Measurements from ENCODE around the gene ERCC6L.

ERCC6L gene

DNA sequence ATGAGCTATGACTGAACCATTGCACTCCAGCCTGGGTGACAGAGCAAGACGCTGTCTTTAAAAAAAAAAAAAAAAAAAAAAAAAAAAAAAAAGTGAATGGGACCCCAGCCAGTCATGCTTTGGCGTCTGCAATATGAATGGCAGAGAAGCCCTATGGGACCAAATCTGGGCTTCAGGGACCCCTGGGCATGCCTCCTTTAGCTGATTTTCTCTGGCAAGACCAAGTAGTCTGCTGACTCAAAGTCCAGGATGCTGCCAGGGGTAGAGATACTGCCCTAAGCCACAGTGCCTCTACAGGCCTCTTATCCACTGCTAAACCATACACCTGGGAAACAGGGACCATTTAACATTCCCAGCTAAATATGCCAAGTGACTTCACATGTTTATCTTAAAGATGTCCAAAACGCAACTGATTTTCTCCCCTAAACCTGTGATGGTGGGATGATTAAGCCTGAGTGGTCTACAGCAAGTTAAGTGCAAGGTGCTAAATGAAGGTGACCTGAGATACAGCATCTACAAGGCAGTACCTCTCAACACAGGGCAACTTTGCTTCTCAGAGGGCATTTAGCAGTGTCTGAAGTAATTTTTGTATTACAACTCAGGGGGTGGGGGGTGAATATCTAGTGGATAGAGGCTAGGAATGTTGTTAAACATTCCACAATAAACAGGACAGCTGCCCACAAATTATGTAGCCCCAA, 32.4 kb upstream of the ERCC6L start:
- Histone ChIP-seq H3K23ac (ENCODE audit: low read length in 2 of 2) (no peak overlapping the region), H2BK5ac (ENCODE audit: low read depth, low read length, poor library complexity, severe bottlenecking) (no peak overlapping the region)

DNA sequence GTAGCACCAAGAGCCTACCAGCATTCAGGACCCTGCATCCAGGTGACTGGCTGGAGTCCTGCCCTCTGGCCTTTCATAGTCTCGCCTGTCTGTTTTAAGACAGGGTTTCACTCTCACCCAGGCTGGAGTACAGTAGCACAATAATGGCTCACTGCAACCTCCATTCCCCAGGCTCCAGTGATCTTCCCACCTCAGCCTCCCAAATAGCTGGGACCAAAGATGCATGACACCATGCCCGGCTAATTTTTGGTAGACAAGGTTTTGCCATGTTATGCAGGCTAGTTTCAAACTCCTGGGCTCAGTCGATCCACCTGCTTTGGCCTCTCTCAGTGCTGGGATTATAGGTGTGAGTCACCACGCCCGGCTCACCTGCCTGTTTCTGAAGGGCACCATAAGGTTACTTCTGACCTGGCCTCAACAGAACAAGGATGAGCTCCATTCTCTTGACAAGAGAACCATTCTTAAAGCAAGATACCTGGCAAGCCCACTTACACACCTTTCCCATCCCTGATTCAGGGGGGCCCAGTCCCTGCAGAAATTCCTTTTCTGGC, 31.6 kb upstream of the ERCC6L start:
- peaks cover 11% of the 10 kb centered on the region for H3K4me1 ChIP-seq (ENCODE audit: control insufficient read depth, insufficient read depth, low read depth, low read length)
- no peak overlapping the region for H2BK15ac ChIP-seq (ENCODE audit: low read depth, poor library complexity, severe bottlenecking)
- no peak for DNase-seq
- H4K8ac ChIP-seq (ENCODE audit: low read length) = no peak overlapping the region
- no peak overlapping the region for H3K4me3 ChIP-seq (ENCODE audit: insufficient read depth in 1 of 2, low read depth in 1 of 2, low read length in 2 of 2)
- H2BK12ac ChIP-seq (ENCODE audit: low read length in 2 of 2) = no peak overlapping the region
- peak overlapping the region; percentile 56 for H3K9ac ChIP-seq (ENCODE audit: low read length)
- 94% methylated on average over 5 of the region's 5 CpGs for WGBS
- no peak overlapping the region for H3K4ac ChIP-seq (ENCODE audit: low read depth in 1 of 2, low read length in 2 of 2)
- H2AK5ac ChIP-seq (ENCODE audit: low read length, severe bottlenecking) = no peak overlapping the region
- no peaks in the 10 kb centered on the region for H3K79me1 ChIP-seq (replicated peaks; ENCODE audit: low read length, poor library complexity, severe bottlenecking)
- peak overlapping the region in 1 of 2 experiments; percentile 94 for H3K23ac ChIP-seq (ENCODE audit: low read length in 2 of 2)
- no peak overlapping the region for H4K91ac ChIP-seq (ENCODE audit: low read length)
- no peak overlapping the region for H3K4me2 ChIP-seq (ENCODE audit: low read length, poor library complexity, severe bottlenecking)
- H3K36me3 ChIP-seq (ENCODE audit: control insufficient read depth in 1 of 2, insufficient read depth in 2 of 2, low read depth in 1 of 2, low read length in 2 of 2) = peaks cover 22 to 87% of the 10 kb centered on the region in 2 experiments
- no peak overlapping the region for H3K14ac ChIP-seq (ENCODE audit: low read length in 2 of 2)
- peak overlapping the region in 1 of 2 experiments; percentile 70 for H3K18ac ChIP-seq (ENCODE audit: low read depth in 1 of 2, low read length in 2 of 2)
- H2BK120ac ChIP-seq (ENCODE audit: low read depth, low read length) = no peak overlapping the region
- H3K9me3 ChIP-seq (ENCODE audit: control insufficient read depth, low read length) = no peaks in the 10 kb centered on the region
- no peaks in the 10 kb centered on the region for H3K27me3 ChIP-seq (ENCODE audit: control insufficient read depth in 1 of 2, insufficient read depth in 1 of 2, low read length in 2 of 2)
- H2AFZ ChIP-seq (ENCODE audit: low read depth, low read length) = no peak overlapping the region
- no peak overlapping the region for H2BK5ac ChIP-seq (ENCODE audit: low read depth, low read length, poor library complexity, severe bottlenecking)
- H3K27ac ChIP-seq (ENCODE audit: low read length, poor library complexity, severe bottlenecking) = peak overlapping the region; percentile 61

More for the DNA sequence above, 32.4 kb upstream of the ERCC6L start:
- H3K36me3 ChIP-seq (ENCODE audit: control insufficient read depth in 1 of 2, insufficient read depth in 2 of 2, low read depth in 1 of 2, low read length in 2 of 2) = peaks cover 22 to 94% of the 10 kb centered on the region in 2 experiments
- DNase-seq = no peak
- H3K4me2 ChIP-seq (ENCODE audit: low read length, poor library complexity, severe bottlenecking) = no peak overlapping the region
- no peak overlapping the region for H2BK15ac ChIP-seq (ENCODE audit: low read depth, poor library complexity, severe bottlenecking)
- no peaks in the 10 kb centered on the region for H3K27me3 ChIP-seq (ENCODE audit: control insufficient read depth in 1 of 2, insufficient read depth in 1 of 2, low read length in 2 of 2)
- H3K14ac ChIP-seq (ENCODE audit: low read length in 2 of 2) = no peak overlapping the region
- H4K91ac ChIP-seq (ENCODE audit: low read length) = no peak overlapping the region
- no peak overlapping the region for H2BK120ac ChIP-seq (ENCODE audit: low read depth, low read length)
- no peaks in the 10 kb centered on the region for H3K9me3 ChIP-seq (ENCODE audit: control insufficient read depth, low read length)
- H3K9ac ChIP-seq (ENCODE audit: low read length) = peak overlapping the region; percentile 12
- H3K79me1 ChIP-seq (replicated peaks; ENCODE audit: low read length, poor library complexity, severe bottlenecking) = no peaks in the 10 kb centered on the region
- H3K4me1 ChIP-seq (ENCODE audit: control insufficient read depth, insufficient read depth, low read depth, low read length) = peaks cover 11% of the 10 kb centered on the region
- no peak overlapping the region for H2BK12ac ChIP-seq (ENCODE audit: low read length in 2 of 2)
- H3K4ac ChIP-seq (ENCODE audit: low read depth in 1 of 2, low read length in 2 of 2) = no peak overlapping the region
- no peak overlapping the region for H4K8ac ChIP-seq (ENCODE audit: low read length)
- no peak overlapping the region for H2AK5ac ChIP-seq (ENCODE audit: low read length, severe bottlenecking)
- no peak overlapping the region for H2AFZ ChIP-seq (ENCODE audit: low read depth, low read length)
- H3K18ac ChIP-seq (ENCODE audit: low read depth in 1 of 2, low read length in 2 of 2) = no peak overlapping the region
- no peak overlapping the region for H3K4me3 ChIP-seq (ENCODE audit: insufficient read depth in 1 of 2, low read depth in 1 of 2, low read length in 2 of 2)
- peak overlapping the region; percentile 49 for H3K27ac ChIP-seq (ENCODE audit: low read length, poor library complexity, severe bottlenecking)
- WGBS = 87% methylated on average over 2 of the region's 3 CpGs

DNA sequence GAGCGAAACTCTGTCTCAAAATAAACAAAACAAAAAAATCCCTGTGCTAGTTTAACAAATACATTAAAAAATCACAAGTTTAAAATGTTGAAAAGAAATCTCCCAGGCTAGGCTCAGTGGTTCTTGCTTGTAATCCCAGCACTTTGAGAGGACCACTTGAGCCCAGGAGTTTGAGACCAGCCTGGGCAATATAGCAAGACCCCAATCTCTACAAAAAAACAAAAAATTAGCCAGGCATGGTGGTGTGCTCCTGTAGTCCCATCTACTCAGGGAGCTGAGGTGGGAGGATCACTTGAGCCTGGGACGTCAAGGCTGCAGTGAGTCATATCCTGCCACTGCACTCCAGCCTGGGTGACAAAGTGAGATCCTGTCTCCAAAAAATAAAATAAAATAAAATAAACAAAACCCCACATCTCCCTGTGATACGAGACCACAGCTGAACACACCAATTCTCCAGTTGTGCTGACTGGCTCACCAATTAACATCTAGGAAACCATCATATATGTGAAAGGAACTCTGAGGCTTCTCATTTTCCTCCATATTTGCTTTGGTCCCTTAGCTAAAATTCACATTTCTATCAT, 30.9 kb upstream of the ERCC6L start:
- Histone ChIP-seq H4K91ac (ENCODE audit: low read length) (no peak overlapping the region), H3K4me2 (ENCODE audit: low read length, poor library complexity, severe bottlenecking) (no peak overlapping the region), H4K8ac (ENCODE audit: low read length) (no peak overlapping the region), H3K18ac (ENCODE audit: low read depth in 1 of 2, low read length in 2 of 2) (no peak overlapping the region), H2AK5ac (ENCODE audit: low read length, severe bottlenecking) (no peak overlapping the region), H3K4ac (ENCODE audit: low read depth in 1 of 2, low read length in 2 of 2) (no peak overlapping the region), H3K23ac (ENCODE audit: low read length in 2 of 2) (no peak overlapping the region), H3K9me3 (ENCODE audit: control insufficient read depth, low read length) (no peaks in the 10 kb centered on the region), H3K36me3 (ENCODE audit: control insufficient read depth in 1 of 2, insufficient read depth in 2 of 2, low read depth in 1 of 2, low read length in 2 of 2) (peaks cover 22 to 80% of the 10 kb centered on the region in 2 experiments), H2BK15ac (ENCODE audit: low read depth, poor library complexity, severe bottlenecking) (no peak overlapping the region), H3K79me1 (replicated peaks; ENCODE audit: low read length, poor library complexity, severe bottlenecking) (no peaks in the 10 kb centered on the region), H2BK5ac (ENCODE audit: low read depth, low read length, poor library complexity, severe bottlenecking) (no peak overlapping the region), H3K27me3 (ENCODE audit: control insufficient read depth in 1 of 2, insufficient read depth in 1 of 2, low read length in 2 of 2) (no peaks in the 10 kb centered on the region), H3K9ac (ENCODE audit: low read length) (peak overlapping the region; percentile 56), H2BK120ac (ENCODE audit: low read depth, low read length) (no peak overlapping the region), H3K4me3 (ENCODE audit: insufficient read depth in 1 of 2, low read depth in 1 of 2, low read length in 2 of 2) (no peak overlapping the region), H3K14ac (ENCODE audit: low read length in 2 of 2) (no peak overlapping the region), H3K27ac (ENCODE audit: low read length, poor library complexity, severe bottlenecking) (peak overlapping the region; percentile 67), H2BK12ac (ENCODE audit: low read length in 2 of 2) (no peak overlapping the region), H3K4me1 (ENCODE audit: control insufficient read depth, insufficient read depth, low read depth, low read length) (peaks cover 11% of the 10 kb centered on the region), H2AFZ (ENCODE audit: low read depth, low read length) (no peak overlapping the region)
- 5% methylated on average over 2 of the region's 3 CpGs for WGBS
- DNase-seq = peak; percentile 69

DNA sequence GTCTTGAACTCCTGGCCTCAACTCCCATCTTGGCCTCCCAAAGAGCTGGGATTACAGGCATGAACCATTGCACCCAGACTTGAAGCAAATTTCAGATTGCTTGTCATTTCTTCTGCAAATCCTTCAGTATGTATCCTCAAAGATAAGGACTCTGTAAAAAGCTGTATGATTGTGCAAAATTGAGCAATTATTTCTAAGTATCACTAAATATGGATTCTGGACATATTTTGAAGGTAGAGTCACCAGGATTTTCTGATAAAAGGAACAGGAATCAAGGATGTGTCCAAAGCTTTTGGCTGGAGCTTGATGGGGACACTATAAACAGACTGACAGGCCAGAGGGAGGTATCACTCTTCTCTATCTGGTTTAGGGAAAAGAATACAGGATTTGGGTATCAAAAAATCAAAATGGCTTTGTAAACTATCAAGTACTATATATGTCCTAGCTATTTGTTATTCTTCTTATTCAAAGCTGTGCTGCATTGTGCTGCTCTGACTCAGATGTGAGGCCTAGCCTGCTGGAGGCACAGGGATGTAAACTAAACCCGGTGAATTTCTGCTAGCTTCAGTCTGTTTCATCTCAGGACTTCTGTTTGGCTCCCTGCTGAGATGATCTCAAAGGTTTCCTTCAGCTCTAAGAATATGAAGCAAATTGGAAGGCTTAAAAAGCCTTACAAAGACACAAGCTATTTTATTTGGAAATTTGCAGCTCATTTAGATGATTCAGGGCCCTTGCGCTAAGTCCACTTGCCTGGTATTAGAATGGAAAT, 30.0 kb upstream of the ERCC6L start:
- Histone ChIP-seq H3K36me3 (ENCODE audit: control insufficient read depth in 1 of 2, insufficient read depth in 2 of 2, low read depth in 1 of 2, low read length in 2 of 2) (peaks cover 22 to 71% of the 10 kb centered on the region in 2 experiments), H2AK5ac (ENCODE audit: low read length, severe bottlenecking) (no peak overlapping the region)
- WGBS = 63% methylated on average over 2 of the region's 2 CpGs

More for the DNA sequence above, 30.0 kb upstream of the ERCC6L start:
- Histone ChIP-seq H3K4me3 (ENCODE audit: insufficient read depth in 1 of 2, low read depth in 1 of 2, low read length in 2 of 2) (no peak overlapping the region), H3K14ac (ENCODE audit: low read length in 2 of 2) (no peak overlapping the region), H2AFZ (ENCODE audit: low read depth, low read length) (no peak overlapping the region), H3K9ac (ENCODE audit: low read length) (peak overlapping the region; percentile 36), H3K23ac (ENCODE audit: low read length in 2 of 2) (no peak overlapping the region), H4K91ac (ENCODE audit: low read length) (no peak overlapping the region), H3K4me2 (ENCODE audit: low read length, poor library complexity, severe bottlenecking) (no peak overlapping the region), H3K18ac (ENCODE audit: low read depth in 1 of 2, low read length in 2 of 2) (no peak overlapping the region), H3K79me1 (replicated peaks; ENCODE audit: low read length, poor library complexity, severe bottlenecking) (no peaks in the 10 kb centered on the region), H2BK120ac (ENCODE audit: low read depth, low read length) (no peak overlapping the region), H2BK5ac (ENCODE audit: low read depth, low read length, poor library complexity, severe bottlenecking) (no peak overlapping the region), H3K27ac (ENCODE audit: low read length, poor library complexity, severe bottlenecking) (peak overlapping the region; percentile 67), H3K4me1 (ENCODE audit: control insufficient read depth, insufficient read depth, low read depth, low read length) (peaks cover 11% of the 10 kb centered on the region), H3K9me3 (ENCODE audit: control insufficient read depth, low read length) (no peaks in the 10 kb centered on the region), H3K4ac (ENCODE audit: low read depth in 1 of 2, low read length in 2 of 2) (no peak overlapping the region), H3K27me3 (ENCODE audit: control insufficient read depth in 1 of 2, insufficient read depth in 1 of 2, low read length in 2 of 2) (no peaks in the 10 kb centered on the region), H4K8ac (ENCODE audit: low read length) (no peak overlapping the region), H2BK15ac (ENCODE audit: low read depth, poor library complexity, severe bottlenecking) (no peak overlapping the region), H2BK12ac (ENCODE audit: low read length in 2 of 2) (no peak overlapping the region)
- DNase-seq = peak; percentile 67
